ENCODE results near the gene KLHL18. TPM values are rescaled to one million over a fixed set of nuclear protein-coding genes. Genes with fewer than 3 reads are reported as not detected.

The KLHL18 gene
- total RNA-seq, 4 donors from 2014 or later = 10.3 to 11.9 (median 10.4) TPM

- no peak for TF ChIP-seq CTCF (IDR thresholded peaks at IDR 0.05; ENCODE audit: low read depth)
Observed at GRCh38 chr3:47265725-47266428, 16.9 kb upstream of the KLHL18 start.

GRCh38 chr3:47266709-47267489 is 15.8 kb upstream of the KLHL18 start:
- TF ChIP-seq CTCF (IDR thresholded peaks at IDR 0.05; ENCODE audit: low read depth) = no peak

- no peak for TF ChIP-seq CTCF (IDR thresholded peaks at IDR 0.05; ENCODE audit: low read depth)
Observed at GRCh38 chr3:47267490-47267824, 15.3 kb upstream of the KLHL18 start.

- TF ChIP-seq CTCF (IDR thresholded peaks at IDR 0.05; ENCODE audit: low read depth) = no peak
Observed at GRCh38 chr3:47270526-47270925, 12.2 kb upstream of the KLHL18 start.

GRCh38 chr3:47273564-47273963 is 9.2 kb upstream of the KLHL18 start:
- no peak for TF ChIP-seq CTCF (IDR thresholded peaks at IDR 0.05; ENCODE audit: low read depth)

GRCh38 chr3:47274652-47275051 is 8.1 kb upstream of the KLHL18 start:
- TF ChIP-seq CTCF (IDR thresholded peaks at IDR 0.05; ENCODE audit: low read depth) = no peak

GRCh38 chr3:47276558-47276957 is 6.2 kb upstream of the KLHL18 start:
- TF ChIP-seq CTCF (IDR thresholded peaks at IDR 0.05; ENCODE audit: low read depth) = no peak
